ENCODE results near the gene AMELX.

Gene AMELX

GRCh38 chrX:11331788-11332187, 38.6 kb downstream of the AMELX start:
- Histone ChIP-seq H3K9me3 (ENCODE audit: control insufficient read depth, insufficient read depth, low read depth, low read length) (no peaks in the 10 kb centered on the region), H3K27ac (ENCODE audit: extremely low read depth, low read depth, low read length) (no peak overlapping the region), H3K4me3 (ENCODE audit: low read depth, low read length) (no peak overlapping the region), H3K4me1 (ENCODE audit: control insufficient read depth, insufficient read depth, low read length) (no peaks in the 10 kb centered on the region), H3K36me3 (ENCODE audit: control insufficient read depth in 2 of 2, insufficient read depth in 1 of 2, low read length in 2 of 2) (no peaks in the 10 kb centered on the region)
- TF ChIP-seq ZNF391 (tag by site-specific recombination; IDR thresholded peaks at IDR 0.05; ENCODE audit: borderline replicate concordance, low read depth), result no peak
- TF ChIP-seq PRDM4 (tag by site-specific recombination; IDR thresholded peaks at IDR 0.05), result no peak
- no peak for TF ChIP-seq ZNF211 (tag by site-specific recombination; IDR thresholded peaks at IDR 0.05; ENCODE audit: low read depth)
- TF ChIP-seq, protein P1, sequence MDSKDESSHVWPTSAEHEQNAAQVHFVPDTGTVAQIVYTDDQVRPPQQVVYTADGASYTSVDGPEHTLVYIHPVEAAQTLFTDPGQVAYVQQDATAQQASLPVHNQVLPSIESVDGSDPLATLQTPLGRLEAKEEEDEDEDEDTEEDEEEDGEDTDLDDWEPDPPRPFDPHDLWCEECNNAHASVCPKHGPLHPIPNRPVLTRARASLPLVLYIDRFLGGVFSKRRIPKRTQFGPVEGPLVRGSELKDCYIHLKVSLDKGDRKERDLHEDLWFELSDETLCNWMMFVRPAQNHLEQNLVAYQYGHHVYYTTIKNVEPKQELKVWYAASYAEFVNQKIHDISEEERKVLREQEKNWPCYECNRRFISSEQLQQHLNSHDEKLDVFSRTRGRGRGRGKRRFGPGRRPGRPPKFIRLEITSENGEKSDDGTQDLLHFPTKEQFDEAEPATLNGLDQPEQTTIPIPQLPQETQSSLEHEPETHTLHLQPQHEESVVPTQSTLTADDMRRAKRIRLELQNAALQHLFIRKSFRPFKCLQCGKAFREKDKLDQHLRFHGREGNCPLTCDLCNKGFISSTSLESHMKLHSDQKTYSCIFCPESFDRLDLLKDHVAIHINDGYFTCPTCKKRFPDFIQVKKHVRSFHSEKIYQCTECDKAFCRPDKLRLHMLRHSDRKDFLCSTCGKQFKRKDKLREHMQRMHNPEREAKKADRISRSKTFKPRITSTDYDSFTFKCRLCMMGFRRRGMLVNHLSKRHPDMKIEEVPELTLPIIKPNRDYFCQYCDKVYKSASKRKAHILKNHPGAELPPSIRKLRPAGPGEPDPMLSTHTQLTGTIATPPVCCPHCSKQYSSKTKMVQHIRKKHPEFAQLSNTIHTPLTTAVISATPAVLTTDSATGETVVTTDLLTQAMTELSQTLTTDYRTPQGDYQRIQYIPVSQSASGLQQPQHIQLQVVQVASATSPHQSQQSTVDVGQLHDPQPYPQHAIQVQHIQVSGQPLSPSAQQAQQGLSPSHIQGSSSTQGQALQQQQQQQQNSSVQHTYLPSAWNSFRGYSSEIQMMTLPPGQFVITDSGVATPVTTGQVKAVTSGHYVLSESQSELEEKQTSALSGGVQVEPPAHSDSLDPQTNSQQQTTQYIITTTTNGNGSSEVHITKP (tag by site-specific recombination; IDR thresholded peaks at IDR 0.05), result no peak
- TF ChIP-seq KLF8 (tag by site-specific recombination; IDR thresholded peaks at IDR 0.05), result no peak
- no peak for TF ChIP-seq ZNF626 (tag by site-specific recombination; IDR thresholded peaks at IDR 0.05)
- CTCF ChIA-PET, result no interaction called here
- POLR2A ChIA-PET, result no interaction called here

DNA sequence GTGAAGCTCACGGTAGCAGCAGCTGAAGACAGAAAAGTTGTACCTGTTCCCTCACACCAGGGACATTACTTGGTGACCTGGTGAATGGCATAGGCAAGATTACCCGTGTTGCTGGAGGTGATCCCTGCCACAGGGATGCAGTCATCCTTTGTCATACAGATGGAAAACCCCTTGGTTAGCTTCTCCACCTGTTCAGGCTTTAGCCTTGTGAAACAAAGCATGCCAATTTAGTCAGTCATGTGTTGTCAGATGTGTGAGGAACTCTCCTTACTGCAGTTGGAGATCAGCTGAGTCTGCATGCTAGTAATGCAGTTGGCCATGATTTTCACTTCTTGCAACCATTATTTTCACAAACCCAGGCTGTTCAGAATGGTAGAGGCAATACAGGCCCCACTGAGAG, 41.0 kb downstream of the AMELX start:
- POLR2A ChIA-PET, result no interaction called here
- CTCF ChIA-PET, result no interaction called here
- H3K9me3 ChIP-seq (ENCODE audit: control insufficient read depth, insufficient read depth, low read depth, low read length), result no peaks in the 10 kb centered on the region
- H3K36me3 ChIP-seq (ENCODE audit: control insufficient read depth in 2 of 2, insufficient read depth in 1 of 2, low read length in 2 of 2), result no peaks in the 10 kb centered on the region
- H3K27ac ChIP-seq (ENCODE audit: extremely low read depth, low read depth, low read length), result no peak overlapping the region
- H3K4me3 ChIP-seq (ENCODE audit: low read depth, low read length), result no peak overlapping the region
- no peak for TF ChIP-seq ZNF324 (tag by site-specific recombination; IDR thresholded peaks at IDR 0.05)
- TF ChIP-seq ZNF37A (tag by site-specific recombination; IDR thresholded peaks at IDR 0.05), result no peak
- TF ChIP-seq, protein P2, sequence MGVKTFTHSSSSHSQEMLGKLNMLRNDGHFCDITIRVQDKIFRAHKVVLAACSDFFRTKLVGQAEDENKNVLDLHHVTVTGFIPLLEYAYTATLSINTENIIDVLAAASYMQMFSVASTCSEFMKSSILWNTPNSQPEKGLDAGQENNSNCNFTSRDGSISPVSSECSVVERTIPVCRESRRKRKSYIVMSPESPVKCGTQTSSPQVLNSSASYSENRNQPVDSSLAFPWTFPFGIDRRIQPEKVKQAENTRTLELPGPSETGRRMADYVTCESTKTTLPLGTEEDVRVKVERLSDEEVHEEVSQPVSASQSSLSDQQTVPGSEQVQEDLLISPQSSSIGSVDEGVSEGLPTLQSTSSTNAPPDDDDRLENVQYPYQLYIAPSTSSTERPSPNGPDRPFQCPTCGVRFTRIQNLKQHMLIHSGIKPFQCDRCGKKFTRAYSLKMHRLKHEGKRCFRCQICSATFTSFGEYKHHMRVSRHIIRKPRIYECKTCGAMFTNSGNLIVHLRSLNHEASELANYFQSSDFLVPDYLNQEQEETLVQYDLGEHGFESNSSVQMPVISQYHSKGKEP (tag by site-specific recombination; IDR thresholded peaks at IDR 0.05), result no peak
- TF ChIP-seq ZFP69B (tag by site-specific recombination; IDR thresholded peaks at IDR 0.05), result no peak
- no peak for TF ChIP-seq ZFP41 (tag by site-specific recombination; IDR thresholded peaks at IDR 0.05; ENCODE audit: borderline replicate concordance)
- H3K4me1 ChIP-seq (ENCODE audit: control insufficient read depth, insufficient read depth, low read length), result no peaks in the 10 kb centered on the region

- ChIA-PET POLR2A (no interaction called here), CTCF (no interaction called here)
- Histone ChIP-seq H3K4me3 (ENCODE audit: low read depth, low read length) (no peak overlapping the region), H3K36me3 (ENCODE audit: control insufficient read depth in 2 of 2, insufficient read depth in 1 of 2, low read length in 2 of 2) (no peaks in the 10 kb centered on the region), H3K4me1 (ENCODE audit: control insufficient read depth, insufficient read depth, low read length) (no peaks in the 10 kb centered on the region), H3K27ac (ENCODE audit: extremely low read depth, low read depth, low read length) (no peak overlapping the region), H3K9me3 (ENCODE audit: control insufficient read depth, insufficient read depth, low read depth, low read length) (no peaks in the 10 kb centered on the region)
- no peak for TF ChIP-seq ZNF223 (tag by site-specific recombination; IDR thresholded peaks at IDR 0.05)
- no peak for TF ChIP-seq ZNF776 (tag by site-specific recombination; IDR thresholded peaks at IDR 0.05; ENCODE audit: borderline replicate concordance)
- TF ChIP-seq GFI1B (tag by site-specific recombination; IDR thresholded peaks at IDR 0.05), result no peak
- no peak for TF ChIP-seq ZNF324 (tag by site-specific recombination; IDR thresholded peaks at IDR 0.05)
- TF ChIP-seq, protein P3, sequence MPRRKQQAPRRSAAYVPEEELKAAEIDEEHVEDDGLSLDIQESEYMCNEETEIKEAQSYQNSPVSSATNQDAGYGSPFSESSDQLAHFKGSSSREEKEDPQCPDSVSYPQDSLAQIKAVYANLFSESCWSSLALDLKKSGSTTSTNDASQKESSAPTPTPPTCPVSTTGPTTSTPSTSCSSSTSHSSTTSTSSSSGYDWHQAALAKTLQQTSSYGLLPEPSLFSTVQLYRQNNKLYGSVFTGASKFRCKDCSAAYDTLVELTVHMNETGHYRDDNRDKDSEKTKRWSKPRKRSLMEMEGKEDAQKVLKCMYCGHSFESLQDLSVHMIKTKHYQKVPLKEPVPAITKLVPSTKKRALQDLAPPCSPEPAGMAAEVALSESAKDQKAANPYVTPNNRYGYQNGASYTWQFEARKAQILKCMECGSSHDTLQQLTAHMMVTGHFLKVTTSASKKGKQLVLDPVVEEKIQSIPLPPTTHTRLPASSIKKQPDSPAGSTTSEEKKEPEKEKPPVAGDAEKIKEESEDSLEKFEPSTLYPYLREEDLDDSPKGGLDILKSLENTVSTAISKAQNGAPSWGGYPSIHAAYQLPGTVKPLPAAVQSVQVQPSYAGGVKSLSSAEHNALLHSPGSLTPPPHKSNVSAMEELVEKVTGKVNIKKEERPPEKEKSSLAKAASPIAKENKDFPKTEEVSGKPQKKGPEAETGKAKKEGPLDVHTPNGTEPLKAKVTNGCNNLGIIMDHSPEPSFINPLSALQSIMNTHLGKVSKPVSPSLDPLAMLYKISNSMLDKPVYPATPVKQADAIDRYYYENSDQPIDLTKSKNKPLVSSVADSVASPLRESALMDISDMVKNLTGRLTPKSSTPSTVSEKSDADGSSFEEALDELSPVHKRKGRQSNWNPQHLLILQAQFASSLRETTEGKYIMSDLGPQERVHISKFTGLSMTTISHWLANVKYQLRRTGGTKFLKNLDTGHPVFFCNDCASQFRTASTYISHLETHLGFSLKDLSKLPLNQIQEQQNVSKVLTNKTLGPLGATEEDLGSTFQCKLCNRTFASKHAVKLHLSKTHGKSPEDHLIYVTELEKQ (tag by site-specific recombination; IDR thresholded peaks at IDR 0.05; ENCODE audit: borderline replicate concordance), result no peak
- no peak for TF ChIP-seq ZNF626 (tag by site-specific recombination; IDR thresholded peaks at IDR 0.05)
- TF ChIP-seq ZNF121 (tag by site-specific recombination; IDR thresholded peaks at IDR 0.05), result no peak
- TF ChIP-seq ZNF48 (tag by site-specific recombination; IDR thresholded peaks at IDR 0.05), result no peak
- no peak for TF ChIP-seq ZNF169 (tag by site-specific recombination; IDR thresholded peaks at IDR 0.05)
- no peak for TF ChIP-seq ZNF202 (tag by site-specific recombination; IDR thresholded peaks at IDR 0.05; ENCODE audit: borderline replicate concordance)
- TF ChIP-seq ZNF138 (tag by site-specific recombination; IDR thresholded peaks at IDR 0.05; ENCODE audit: borderline replicate concordance), result no peak
- no peak for TF ChIP-seq ZNF654 (tag by site-specific recombination; IDR thresholded peaks at IDR 0.05; ENCODE audit: low read depth)
- TF ChIP-seq ZNF175 (tag by site-specific recombination; IDR thresholded peaks at IDR 0.05), result no peak
Observed at GRCh38 chrX:11336201-11336600, 43.0 kb downstream of the AMELX start.
